ENCODE measurements around the gene C1orf167.
A peak's percentile ranks its signal among the peaks of the same experiment; 100 is the strongest.

The C1orf167 gene, protein sequence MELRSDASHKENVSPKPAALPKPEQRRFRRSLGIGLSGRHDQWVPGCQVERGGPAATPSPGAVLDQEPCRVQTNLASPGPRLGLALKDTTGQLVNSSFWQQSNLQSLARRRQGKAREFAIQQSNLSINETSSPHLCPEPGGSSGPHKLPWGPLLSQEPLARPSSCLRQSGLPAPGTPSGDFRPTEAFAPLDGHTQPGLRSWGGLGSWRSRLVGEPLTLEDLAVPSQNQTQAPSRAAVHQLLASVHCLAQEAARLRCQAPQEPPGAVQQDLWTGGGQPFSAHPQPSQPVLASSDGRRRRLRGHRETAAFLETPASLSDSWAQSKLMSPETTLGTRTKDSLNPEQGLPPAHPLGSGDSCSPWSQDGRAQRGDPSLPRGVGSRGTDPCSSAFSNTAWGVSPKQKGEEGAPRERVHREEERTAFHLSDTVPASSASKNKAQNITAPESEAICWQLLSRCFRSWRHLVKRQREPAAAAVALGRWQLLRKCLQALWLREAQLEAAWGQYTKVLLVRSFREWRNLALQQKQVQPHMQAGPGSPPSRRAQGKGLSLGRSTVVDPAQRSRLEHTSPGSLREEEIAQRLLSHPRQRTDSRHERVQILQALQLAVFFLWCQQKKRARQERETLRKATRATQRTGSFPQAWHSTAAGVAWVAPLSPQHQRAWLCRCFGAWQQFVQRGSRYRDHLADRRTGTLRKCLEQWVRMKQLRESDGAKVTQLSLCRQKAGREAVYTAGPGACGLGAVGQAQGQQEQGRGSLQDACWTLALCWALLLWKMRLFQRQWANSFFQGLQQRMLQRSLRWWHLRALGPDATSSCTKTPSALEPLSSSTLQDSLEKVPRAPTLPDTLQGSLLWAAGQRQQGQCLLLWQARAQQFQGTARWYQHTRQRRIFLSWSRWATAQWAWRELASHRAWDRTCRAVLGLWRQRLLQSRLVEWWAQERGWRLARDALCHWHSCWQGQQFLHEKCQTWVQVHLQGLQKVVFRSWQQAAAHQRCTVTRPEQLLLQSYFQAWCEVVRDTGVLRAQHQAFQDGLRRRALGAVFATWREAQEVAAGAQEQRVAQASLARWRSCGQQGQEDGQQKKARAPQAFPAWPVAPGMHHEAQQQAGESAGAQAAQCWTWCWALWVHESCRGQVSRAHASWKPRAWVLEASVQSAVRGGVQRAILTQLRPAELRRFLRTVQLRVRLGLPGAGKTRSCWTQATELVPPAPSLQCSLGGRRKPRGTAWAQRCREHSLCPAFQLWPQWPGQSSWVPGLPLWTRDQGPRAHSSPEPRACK (N-terminal part only)

DNA sequence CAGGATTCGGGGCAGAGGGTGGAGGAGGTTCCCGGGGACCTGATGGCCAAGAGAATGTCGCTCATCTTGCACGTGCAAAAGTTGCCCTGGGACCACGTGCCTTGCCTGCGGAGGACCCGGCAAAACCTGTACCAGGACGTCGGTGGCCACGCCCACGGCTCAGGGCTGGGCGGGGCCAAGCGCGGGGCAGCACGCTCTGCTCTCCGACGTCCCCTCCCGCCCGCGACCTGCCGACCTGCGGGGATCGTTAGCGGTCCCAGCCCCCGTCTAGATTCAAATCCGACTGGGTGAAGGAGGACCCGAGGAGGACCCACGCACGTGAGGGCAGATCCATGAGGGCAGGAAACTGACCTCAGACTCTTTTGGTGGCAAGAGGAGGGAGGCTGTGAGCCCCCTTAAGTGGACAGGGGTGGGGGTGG is at the start of gene C1orf167:
TSS of gene C1orf167 (plus strand) at position 206 of the 419 bp plus-strand sequence. CDS start 2,208 bp downstream, outside the sequence.
- H3K79me2 ChIP-seq (ENCODE audit: insufficient read depth, low read length), result no peaks in the 10 kb centered on the region
- no peak within 1 kb of the TSS for H3K27ac ChIP-seq (ENCODE audit: low read depth, low read length, poor library complexity, severe bottlenecking)
- no peaks in the 10 kb centered on the region for H3F3A ChIP-seq (ENCODE audit: insufficient read depth, low read length)
- H3K4me2 ChIP-seq (ENCODE audit: low read length), result peak within 1 kb of the TSS; percentile 16; the same call in 1 of the 2 replicates
- H2AFZ ChIP-seq (ENCODE audit: low read length), result no peak within 1 kb of the TSS
- H3K4me1 ChIP-seq (ENCODE audit: insufficient read depth, low read length, severe bottlenecking), result no peaks in the 10 kb centered on the region
- H3K9me2 ChIP-seq (ENCODE audit: low read depth, low read length), result no peaks in the 10 kb centered on the region
- no peaks in the 10 kb centered on the region; the same call in 1 of the 2 replicates for H3K36me3 ChIP-seq (ENCODE audit: insufficient read depth, low read length)
- H3K9ac ChIP-seq (ENCODE audit: low read length), result no peak within 1 kb of the TSS
- H4K20me1 ChIP-seq (ENCODE audit: insufficient read depth, low read length), result no peaks in the 10 kb centered on the region
- no peak within 1 kb of the TSS for H3K4me3 ChIP-seq (ENCODE audit: low read depth, low read length, poor library complexity, severe bottlenecking)
- H3K27me3 ChIP-seq (ENCODE audit: insufficient read depth, low read length), result peaks cover 10% of the 10 kb centered on the region; the same call in 1 of the 2 replicates
- TF ChIP-seq, protein P1, sequence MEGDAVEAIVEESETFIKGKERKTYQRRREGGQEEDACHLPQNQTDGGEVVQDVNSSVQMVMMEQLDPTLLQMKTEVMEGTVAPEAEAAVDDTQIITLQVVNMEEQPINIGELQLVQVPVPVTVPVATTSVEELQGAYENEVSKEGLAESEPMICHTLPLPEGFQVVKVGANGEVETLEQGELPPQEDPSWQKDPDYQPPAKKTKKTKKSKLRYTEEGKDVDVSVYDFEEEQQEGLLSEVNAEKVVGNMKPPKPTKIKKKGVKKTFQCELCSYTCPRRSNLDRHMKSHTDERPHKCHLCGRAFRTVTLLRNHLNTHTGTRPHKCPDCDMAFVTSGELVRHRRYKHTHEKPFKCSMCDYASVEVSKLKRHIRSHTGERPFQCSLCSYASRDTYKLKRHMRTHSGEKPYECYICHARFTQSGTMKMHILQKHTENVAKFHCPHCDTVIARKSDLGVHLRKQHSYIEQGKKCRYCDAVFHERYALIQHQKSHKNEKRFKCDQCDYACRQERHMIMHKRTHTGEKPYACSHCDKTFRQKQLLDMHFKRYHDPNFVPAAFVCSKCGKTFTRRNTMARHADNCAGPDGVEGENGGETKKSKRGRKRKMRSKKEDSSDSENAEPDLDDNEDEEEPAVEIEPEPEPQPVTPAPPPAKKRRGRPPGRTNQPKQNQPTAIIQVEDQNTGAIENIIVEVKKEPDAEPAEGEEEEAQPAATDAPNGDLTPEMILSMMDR (IDR thresholded peaks at IDR 0.05; ENCODE audit: low read length), result no peak
- TF ChIP-seq EZH2 (IDR thresholded peaks at IDR 0.05; ENCODE audit: borderline replicate concordance, low read length), result no peak
- H3K9me3 ChIP-seq (ENCODE audit: low read length), result peaks cover 3% of the 10 kb centered on the region; the same call in 1 of the 2 replicates

DNA sequence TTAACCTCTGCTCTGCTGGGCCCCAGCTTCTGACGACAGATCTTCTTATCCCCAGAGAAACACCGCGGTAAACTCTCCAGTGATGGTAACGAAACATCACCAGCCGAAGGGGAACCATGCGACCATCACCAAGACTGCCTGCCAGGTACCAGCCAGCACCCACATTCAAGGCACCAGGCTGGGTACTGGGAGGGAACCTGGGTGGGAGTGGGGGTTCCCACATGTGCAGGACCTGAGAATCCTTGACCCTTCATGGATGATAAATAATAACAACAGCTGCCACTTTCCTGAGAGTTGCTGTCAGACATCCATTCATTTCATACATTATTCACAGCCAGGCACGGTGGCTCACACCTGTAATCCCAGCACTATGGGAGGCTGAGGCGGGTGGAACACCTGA is 49.7 kb upstream of the C1orf167 start:
- TF ChIP-seq, protein P1 (IDR thresholded peaks at IDR 0.05; ENCODE audit: low read length), result no peak
- no peak for TF ChIP-seq EZH2 (IDR thresholded peaks at IDR 0.05; ENCODE audit: borderline replicate concordance, low read length)

DNA sequence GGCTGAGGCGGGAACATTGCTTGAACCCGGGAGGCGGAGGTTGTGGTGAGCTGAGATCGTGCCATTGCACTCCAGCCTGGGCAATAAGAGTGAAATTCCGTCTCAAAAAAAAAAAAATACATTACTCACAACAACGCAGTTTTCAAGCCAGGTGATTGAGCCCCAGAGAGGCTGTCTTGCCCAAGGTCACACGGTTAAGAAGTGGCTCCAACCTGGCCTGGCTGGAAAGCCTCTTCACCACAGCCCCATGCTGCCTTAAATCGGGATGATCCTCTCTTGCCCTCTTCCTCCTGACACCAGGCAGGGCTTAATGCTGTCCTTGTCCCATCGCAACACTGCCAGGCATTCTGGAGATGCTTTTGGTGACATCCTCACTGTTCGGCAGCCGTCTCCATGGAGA is 48.9 kb upstream of the C1orf167 start:
- Histone ChIP-seq H3K79me2 (ENCODE audit: insufficient read depth, low read length) (no peaks in the 10 kb centered on the region), H3F3A (ENCODE audit: insufficient read depth, low read length) (no peaks in the 10 kb centered on the region), H3K9me3 (ENCODE audit: low read length) (no peaks in the 10 kb centered on the region), H3K4me1 (ENCODE audit: insufficient read depth, low read length, severe bottlenecking) (no peaks in the 10 kb centered on the region), H3K4me2 (ENCODE audit: low read length) (no peak overlapping the region), H3K36me3 (ENCODE audit: insufficient read depth, low read length) (no peaks in the 10 kb centered on the region), H3K9me2 (ENCODE audit: low read depth, low read length) (no peaks in the 10 kb centered on the region), H3K9ac (ENCODE audit: low read length) (no peak overlapping the region), H4K20me1 (ENCODE audit: insufficient read depth, low read length) (no peaks in the 10 kb centered on the region), H3K4me3 (ENCODE audit: low read depth, low read length, poor library complexity, severe bottlenecking) (no peak overlapping the region), H2AFZ (ENCODE audit: low read length) (no peak overlapping the region), H3K27me3 (ENCODE audit: insufficient read depth, low read length) (peaks cover 5% of the 10 kb centered on the region; the same call in 1 of the 2 replicates), H3K27ac (ENCODE audit: low read depth, low read length, poor library complexity, severe bottlenecking) (no peak overlapping the region)
- TF ChIP-seq, protein P1 (IDR thresholded peaks at IDR 0.05; ENCODE audit: low read length), result no peak
- TF ChIP-seq EZH2 (IDR thresholded peaks at IDR 0.05; ENCODE audit: borderline replicate concordance, low read length), result no peak

More for the DNA sequence above, 49.7 kb upstream of the C1orf167 start:
- H3F3A ChIP-seq (ENCODE audit: insufficient read depth, low read length), result no peaks in the 10 kb centered on the region
- H3K4me1 ChIP-seq (ENCODE audit: insufficient read depth, low read length, severe bottlenecking), result no peaks in the 10 kb centered on the region
- no peaks in the 10 kb centered on the region for H3K9me3 ChIP-seq (ENCODE audit: low read length)
- no peak overlapping the region for H3K9ac ChIP-seq (ENCODE audit: low read length)
- no peak overlapping the region for H3K4me3 ChIP-seq (ENCODE audit: low read depth, low read length, poor library complexity, severe bottlenecking)
- no peak overlapping the region for H3K27ac ChIP-seq (ENCODE audit: low read depth, low read length, poor library complexity, severe bottlenecking)
- H3K79me2 ChIP-seq (ENCODE audit: insufficient read depth, low read length), result no peaks in the 10 kb centered on the region
- H3K9me2 ChIP-seq (ENCODE audit: low read depth, low read length), result no peaks in the 10 kb centered on the region
- H3K36me3 ChIP-seq (ENCODE audit: insufficient read depth, low read length), result no peaks in the 10 kb centered on the region
- H3K4me2 ChIP-seq (ENCODE audit: low read length), result no peak overlapping the region
- no peaks in the 10 kb centered on the region for H4K20me1 ChIP-seq (ENCODE audit: insufficient read depth, low read length)
- H2AFZ ChIP-seq (ENCODE audit: low read length), result no peak overlapping the region
- H3K27me3 ChIP-seq (ENCODE audit: insufficient read depth, low read length), result peaks cover 5% of the 10 kb centered on the region; the same call in 1 of the 2 replicates
